HCT116 (cell line): ENCODE results near the gene UBR2. TPM values are rescaled to one million over a fixed set of nuclear protein-coding genes. Genes with fewer than 3 reads are reported as not detected.

Experiments used
- ATAC-seq: fragments of 200-7000 bp; cut with Tn5 transposase; 2 replicates; pipeline ENCODE4 v1.9.1; 2020; ENCODE audit warnings: mild to moderate bottlenecking, moderate library complexity
- BruUV-seq: library from RNA; stranded (reverse); fragments of 400-500 nt; replicated peaks from 2 replicates; lab custom pipeline; 2021; lab: Mats Ljungman, UMichigan
- CTCF ChIA-PET: fragments of 300-600 bp; sonication (Branson Sonifier 250); formaldehyde crosslinking; loops from one replicate; lab custom pipeline; 2021; ENCODE audit warnings: antibody characterized with exemption; lab: Charles Lee
- POLR2A ChIA-PET: fragments of 300-600, 350-600 bp; sonication (Branson Sonifier 250); formaldehyde crosslinking; loops from one replicate; lab custom pipeline; 2021; ENCODE audit warnings: antibody characterized with exemption; lab: Charles Lee
- RAD21 ChIA-PET, 2 experiments: fragments of 300-600 bp; sonication (Branson Sonifier 250); formaldehyde crosslinking; loops; one replicate each; lab custom pipeline; 2023; ENCODE audit warnings: low total read pairs in 2 of 2; ENCODE audit not compliant: uncharacterized antibody in 2 of 2, unreplicated experiment in 2 of 2, low non-redundant PET in 1 of 2; lab: Charles Lee
- DNase-seq: peaks from one replicate; pipeline ENCODE4 v3.0.0-alpha.2; 2010; ENCODE audit warnings: low read depth, low spot score
- H2AFZ ChIP-seq: fragments of 200-600 bp; shearing (Covaris generic), sonication (generic); 2 replicates; pipeline ENCODE4 v1.6.1; 2017; ENCODE audit warnings: low read depth, mixed run types, mixed read lengths, antibody characterized with exemption, low read length; ENCODE audit not compliant: poor library complexity, severe bottlenecking
- H3K27ac ChIP-seq: 2 replicates; pipeline ENCODE4 v1.5.1; 2012; ENCODE audit warnings: low read depth, low read length
- H3K27me3 ChIP-seq: fragments of 200-600 bp; sonication (generic); 2 replicates; pipeline ENCODE4 v1.6.1; 2016; ENCODE audit warnings: mixed run types, low read length, mixed read lengths; ENCODE audit not compliant: insufficient read depth
- H3K36me3 ChIP-seq, 2 experiments: fragments of 200-500 bp in 1 of 2; fragments of 200-600 bp in 1 of 2; sonication (Bioruptor generic) in 1 of 2; sonication (generic) in 1 of 2; 2 replicates each; pipeline versions ENCODE4 v1.5.1 to v1.6.1; 2014 to 2016; ENCODE audit warnings: low read length in 2 of 2, inconsistent platforms in 1 of 2, mixed read lengths in 1 of 2, mixed run types in 1 of 2; ENCODE audit not compliant: insufficient read depth in 2 of 2, control insufficient read depth in 1 of 2
- H3K4me1 ChIP-seq, 2 experiments: fragments of 200-600 bp in 1 of 2; sonication (generic) in 1 of 2; 2 replicates each; pipeline versions ENCODE4 v1.5.1 to v1.6.1; 2012 to 2017; ENCODE audit warnings: low read length in 2 of 2, inconsistent platforms in 1 of 2, mild to moderate bottlenecking in 1 of 2, mixed read lengths in 1 of 2, mixed run types in 1 of 2, moderate library complexity in 1 of 2; ENCODE audit not compliant: insufficient read depth in 2 of 2, control insufficient read depth in 1 of 2
- H3K4me2 ChIP-seq: fragments of 200-600 bp; sonication (generic); 2 replicates; pipeline ENCODE4 v1.6.1; 2017; ENCODE audit warnings: mixed run types, low read length, mixed read lengths
- H3K4me3 ChIP-seq, 2 experiments: fragments of 200-600 bp in 1 of 2; sonication (generic) in 1 of 2; replicated peaks in 1 of 2; 2 replicates each; pipeline ENCODE4 v1.5.1; 2011 to 2016; ENCODE audit warnings: low read length in 2 of 2, control low read depth in 1 of 2, low read depth in 1 of 2, mild to moderate bottlenecking in 1 of 2, mixed read lengths in 1 of 2, mixed run types in 1 of 2
- H3K79me2 ChIP-seq: fragments of 200-600 bp; sonication (generic); 2 replicates; pipeline ENCODE4 v1.6.1; 2017; ENCODE audit warnings: mild to moderate bottlenecking, mixed run types, low read length, moderate library complexity, mixed read lengths; ENCODE audit not compliant: insufficient read depth
- H3K9ac ChIP-seq: fragments of 200-600 bp; sonication (generic); 2 replicates; pipeline ENCODE4 v1.6.1; 2016; ENCODE audit warnings: low read length, mixed read lengths
- H3K9me2 ChIP-seq: fragments of 200-600 bp; sonication (generic), shearing (Covaris generic); 2 replicates; pipeline ENCODE4 v1.6.1; 2017; ENCODE audit warnings: mixed run types, mild to moderate bottlenecking, moderate library complexity; ENCODE audit not compliant: insufficient read depth
- H3K9me3 ChIP-seq, 2 experiments: fragments of 200-500 bp in 1 of 2; fragments of 200-600 bp in 1 of 2; sonication (Bioruptor generic) in 1 of 2; sonication (generic) in 1 of 2; 2 replicates each; pipeline ENCODE4 v1.6.1; 2014 to 2017; ENCODE audit warnings: low read length in 2 of 2, mixed read lengths in 2 of 2, inconsistent platforms in 1 of 2, low read depth in 1 of 2, mild to moderate bottlenecking in 1 of 2, mixed run types in 1 of 2, moderate library complexity in 1 of 2; ENCODE audit not compliant: control insufficient read depth in 1 of 2, insufficient read depth in 1 of 2
- H4K20me1 ChIP-seq: fragments of 200-600 bp; sonication (generic), shearing (Covaris generic); 2 replicates; pipeline ENCODE4 v1.6.1; 2017; ENCODE audit warnings: mixed run types, mild to moderate bottlenecking, moderate library complexity; ENCODE audit not compliant: insufficient read depth
- CBX3 ChIP-seq: IDR thresholded peaks from 2 replicates; pipeline ENCODE4 v1.6.1; 2012; ENCODE audit warnings: low read depth
- CEBPB ChIP-seq: IDR thresholded peaks from 2 replicates; pipeline ENCODE4 v1.6.1; 2012; ENCODE audit warnings: low read depth
- ELF1 ChIP-seq: IDR thresholded peaks from 2 replicates; pipeline ENCODE4 v1.6.1; 2012; ENCODE audit warnings: low read depth, borderline replicate concordance
- FOSL1 ChIP-seq: IDR thresholded peaks from 2 replicates; pipeline ENCODE4 v1.6.1; 2012; ENCODE audit warnings: low read depth
- JUND ChIP-seq: IDR thresholded peaks from 2 replicates; pipeline ENCODE4 v1.6.1; 2012
- POLR2AphosphoS5 ChIP-seq: IDR thresholded peaks from 2 replicates; pipeline ENCODE4 v1.6.1; 2011; ENCODE audit warnings: mild to moderate bottlenecking, low read depth, low read length, moderate library complexity
- RAD21 ChIP-seq: IDR thresholded peaks from 2 replicates; pipeline ENCODE4 v1.6.1; 2012; ENCODE audit warnings: low read depth, mild to moderate bottlenecking
- SRF ChIP-seq: IDR thresholded peaks from 2 replicates; pipeline ENCODE4 v1.6.1; 2012; ENCODE audit warnings: low read depth
- ZFX ChIP-seq: fragments of 450-650 bp; IDR thresholded peaks from 2 replicates; pipeline ENCODE4 v1.6.1; 2017
- ZNF274 ChIP-seq: fragments of 200-500 bp; sonication (Bioruptor generic); IDR thresholded peaks from 2 replicates; pipeline ENCODE4 v1.6.1; 2014; ENCODE audit warnings: mild to moderate bottlenecking, low read depth, low read length, inconsistent platforms
- intact Hi-C: fragments of 100-400 bp; cut with micrococcal nuclease; formaldehyde crosslinking; loops from 2 replicates; pipeline ENCODE4 v1.10.0; 2022
- total RNA-seq: library from RNA; stranded (reverse); gene quantifications from one replicate; pipeline ENCODE4 v1.2.1, GENCODE V29; 2021; ENCODE audit not compliant: unreplicated experiment
- TF ChIP-seq, protein P1 (sequence below): IDR thresholded peaks from 2 replicates; pipeline ENCODE4 v1.6.1; 2011; ENCODE audit warnings: mild to moderate bottlenecking, low read length, moderate library complexity; ENCODE audit not compliant: insufficient replicate concordance; ENCODE audit errors: extremely low read depth
- TF ChIP-seq, protein P2 (sequence below): IDR thresholded peaks from 2 replicates; pipeline ENCODE4 v1.6.1; 2012

The UBR2 gene
- total RNA-seq, 1 experiment from 2014 or later, result 20.5 TPM

DNA sequence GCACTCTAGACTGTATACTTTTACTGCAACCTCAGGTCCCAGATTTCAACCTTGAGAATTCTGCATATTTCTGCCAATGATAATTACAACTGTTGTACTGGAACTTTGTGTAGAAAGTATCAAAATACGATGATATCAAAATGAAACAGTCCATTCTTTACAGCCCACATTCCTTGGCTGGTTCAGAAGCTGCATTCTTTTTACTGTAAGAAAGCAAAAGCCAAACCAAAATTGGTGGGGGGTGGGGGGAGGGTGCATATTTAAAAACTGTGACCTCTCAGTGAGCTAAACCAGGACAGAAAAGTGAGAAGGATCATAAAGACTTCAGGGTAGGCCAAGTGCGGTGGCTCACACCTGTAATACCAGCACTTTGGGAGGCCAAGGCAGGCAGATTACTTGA lies 41.8 kb upstream of the UBR2 start:
- no peaks in the 10 kb centered on the region for H3K9me3 ChIP-seq
- ATAC-seq (no peak), DNase-seq (no peak)
- POLR2A ChIA-PET, result no interaction called here
- peaks cover 3 to 18% of the 10 kb centered on the region in 2 experiments; a peak in 3 of 4 replicates for H3K4me1 ChIP-seq
- H3K4me3 ChIP-seq, result no peak overlapping the region
- no peak overlapping the region for H2AFZ ChIP-seq
- CTCF ChIA-PET, result interaction anchor here (0.9 kb wide), 1 partner anchor 9 kb away, joined by 3 read pairs; no protein-coding TSS in a partner anchor
- H3K79me2 ChIP-seq, result no peaks in the 10 kb centered on the region
- no peaks in the 10 kb centered on the region for H3K27me3 ChIP-seq
- no TSS peak for BruUV-seq
- H3K9me2 ChIP-seq, result no peaks in the 10 kb centered on the region
- intact Hi-C loops, result no loop called here
- no peaks in the 10 kb centered on the region for H4K20me1 ChIP-seq
- H3K4me2 ChIP-seq, result no peak overlapping the region
- TF ChIP-seq ZNF274 (no peak), ELF1 (no peak), CEBPB (no peak), FOSL1 (no peak), ZFX (no peak), CBX3 (no peak), SRF (no peak), JUND (no peak), POLR2AphosphoS5 (no peak), RAD21 (no peak)
- TF ChIP-seq, protein P1, sequence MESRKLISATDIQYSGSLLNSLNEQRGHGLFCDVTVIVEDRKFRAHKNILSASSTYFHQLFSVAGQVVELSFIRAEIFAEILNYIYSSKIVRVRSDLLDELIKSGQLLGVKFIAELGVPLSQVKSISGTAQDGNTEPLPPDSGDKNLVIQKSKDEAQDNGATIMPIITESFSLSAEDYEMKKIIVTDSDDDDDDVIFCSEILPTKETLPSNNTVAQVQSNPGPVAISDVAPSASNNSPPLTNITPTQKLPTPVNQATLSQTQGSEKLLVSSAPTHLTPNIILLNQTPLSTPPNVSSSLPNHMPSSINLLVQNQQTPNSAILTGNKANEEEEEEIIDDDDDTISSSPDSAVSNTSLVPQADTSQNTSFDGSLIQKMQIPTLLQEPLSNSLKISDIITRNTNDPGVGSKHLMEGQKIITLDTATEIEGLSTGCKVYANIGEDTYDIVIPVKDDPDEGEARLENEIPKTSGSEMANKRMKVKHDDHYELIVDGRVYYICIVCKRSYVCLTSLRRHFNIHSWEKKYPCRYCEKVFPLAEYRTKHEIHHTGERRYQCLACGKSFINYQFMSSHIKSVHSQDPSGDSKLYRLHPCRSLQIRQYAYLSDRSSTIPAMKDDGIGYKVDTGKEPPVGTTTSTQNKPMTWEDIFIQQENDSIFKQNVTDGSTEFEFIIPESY, result no peak
- TF ChIP-seq, protein P2, sequence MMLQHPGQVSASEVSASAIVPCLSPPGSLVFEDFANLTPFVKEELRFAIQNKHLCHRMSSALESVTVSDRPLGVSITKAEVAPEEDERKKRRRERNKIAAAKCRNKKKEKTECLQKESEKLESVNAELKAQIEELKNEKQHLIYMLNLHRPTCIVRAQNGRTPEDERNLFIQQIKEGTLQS, result no peak
- H3K9ac ChIP-seq, result no peak overlapping the region
- no peaks in the 10 kb centered on the region for H3K36me3 ChIP-seq
- RAD21 ChIA-PET, result no interaction called here
- H3K27ac ChIP-seq, result no peak overlapping the region
